SK-N-SH treated with all-trans-retinoic acid at 6 μM for 48 hours (cell line): Measurements from ENCODE around the gene COIL.

Source experiments
- ATAC-seq: fragments of 200-7000 bp; cut with Tn5 transposase; 3 replicates; pipeline ENCODE4 v1.9.1; 2020; ENCODE audit warnings: mild to moderate bottlenecking, moderate library complexity
- ARNTL ChIP-seq: fragments of 450-650 bp; formaldehyde crosslinking; IDR thresholded peaks from 2 replicates; pipeline ENCODE4 v1.5.0; 2020; ENCODE audit warnings: low read depth, mild to moderate bottlenecking, moderate library complexity, borderline replicate concordance
- BACH2 ChIP-seq: fragments of 250-450 bp; sonication (Bioruptor Pico); IDR thresholded peaks from 2 replicates; pipeline ENCODE4 v1.9.0; 2021; ENCODE audit warnings: mild to moderate bottlenecking, borderline replicate concordance
- CSDC2 ChIP-seq: fragments of 250-450 bp; sonication (Bioruptor Pico); IDR thresholded peaks from 2 replicates; pipeline ENCODE4 v1.5.0; 2020; ENCODE audit warnings: mild to moderate bottlenecking, moderate library complexity
- ESRRG ChIP-seq: fragments of 250-450 bp; sonication (Bioruptor Pico); IDR thresholded peaks from 2 replicates; pipeline ENCODE4 v1.6.1; 2021; ENCODE audit warnings: mild to moderate bottlenecking
- GLIS3 ChIP-seq: fragments of 250-450 bp; sonication (Bioruptor Pico); IDR thresholded peaks from 2 replicates; pipeline ENCODE4 v1.5.0; 2020; ENCODE audit warnings: mild to moderate bottlenecking, moderate library complexity
- ISL1 ChIP-seq: fragments of 250-450 bp; sonication (Bioruptor Pico); IDR thresholded peaks from 2 replicates; pipeline ENCODE4 v2.1.2; 2022; ENCODE audit warnings: mild to moderate bottlenecking, moderate library complexity
- OSR1 ChIP-seq: fragments of 250-450 bp; sonication (Bioruptor Pico); IDR thresholded peaks from 2 replicates; pipeline ENCODE4 v1.8.0; 2022; ENCODE audit warnings: moderate library complexity, mild to moderate bottlenecking, inconsistent platforms
- PPARA ChIP-seq: fragments of 250-450 bp; sonication (Bioruptor Pico); IDR thresholded peaks from 2 replicates; pipeline ENCODE4 v1.5.0; 2020; ENCODE audit warnings: mild to moderate bottlenecking, borderline replicate concordance
- RARB ChIP-seq: fragments of 250-450 bp; sonication (Bioruptor Pico); IDR thresholded peaks from 2 replicates; pipeline ENCODE4 v1.8.0; 2021; ENCODE audit warnings: mild to moderate bottlenecking, moderate library complexity
- SNAI2 ChIP-seq: fragments of 250-450 bp; sonication (Bioruptor Pico); IDR thresholded peaks from 2 replicates; pipeline ENCODE4 v1.5.0; 2020; ENCODE audit warnings: mild to moderate bottlenecking, moderate library complexity
- TCF4 ChIP-seq: fragments of 250-450 bp; sonication (Bioruptor Pico); IDR thresholded peaks from 2 replicates; pipeline ENCODE4 v1.8.0; 2021; ENCODE audit warnings: mild to moderate bottlenecking, moderate library complexity, borderline replicate concordance
- TOX ChIP-seq: fragments of 250-450 bp; sonication (Bioruptor Pico); IDR thresholded peaks from 2 replicates; pipeline ENCODE4 v1.8.0; 2021; ENCODE audit warnings: mild to moderate bottlenecking, moderate library complexity, borderline replicate concordance
- ZC3H10 ChIP-seq: fragments of 250-450 bp; sonication (Bioruptor Pico); IDR thresholded peaks from 2 replicates; pipeline ENCODE4 v1.5.1; 2021; ENCODE audit warnings: mild to moderate bottlenecking, moderate library complexity
- ZFP3 ChIP-seq: fragments of 250-450 bp; sonication (Bioruptor Pico); IDR thresholded peaks from 2 replicates; pipeline ENCODE4 v1.5.0; 2020; ENCODE audit warnings: mild to moderate bottlenecking, moderate library complexity
- ZFP30 ChIP-seq: fragments of 450-650 bp; formaldehyde crosslinking; IDR thresholded peaks from 2 replicates; pipeline ENCODE4 v1.5.0; 2022; ENCODE audit warnings: mild to moderate bottlenecking, moderate library complexity
- ZNF70 ChIP-seq: fragments of 450-650 bp; formaldehyde crosslinking; IDR thresholded peaks from 2 replicates; pipeline ENCODE4 v1.5.0; 2020; ENCODE audit warnings: mild to moderate bottlenecking, moderate library complexity
- ZNF8 ChIP-seq: fragments of 450-650 bp; formaldehyde crosslinking; IDR thresholded peaks from 2 replicates; pipeline ENCODE4 v1.5.0; 2020; ENCODE audit warnings: mild to moderate bottlenecking, moderate library complexity
- TF ChIP-seq, protein P1 (sequence below): fragments of 250-450 bp; sonication (Bioruptor Pico); IDR thresholded peaks from 2 replicates; pipeline ENCODE4 v1.8.0; 2021; ENCODE audit warnings: low read depth, mild to moderate bottlenecking, moderate library complexity, borderline replicate concordance
- TF ChIP-seq, protein P2 (sequence below): fragments of 250-450 bp; sonication (Bioruptor Pico); IDR thresholded peaks from 2 replicates; pipeline ENCODE4 v1.8.0; 2020; ENCODE audit warnings: mild to moderate bottlenecking, moderate library complexity, borderline replicate concordance
- TF ChIP-seq, protein P3 (sequence below): fragments of 250-450 bp; sonication (Bioruptor Pico); IDR thresholded peaks from 2 replicates; pipeline ENCODE4 v1.5.0; 2020; ENCODE audit warnings: mild to moderate bottlenecking, moderate library complexity
- TF ChIP-seq, protein P4 (sequence below): fragments of 250-450 bp; sonication (Bioruptor Pico); IDR thresholded peaks from 2 replicates; pipeline ENCODE4 v1.5.1; 2021; ENCODE audit warnings: mild to moderate bottlenecking, moderate library complexity
- TF ChIP-seq, protein P5 (sequence below): fragments of 250-450 bp; sonication (Bioruptor Pico); IDR thresholded peaks from 2 replicates; pipeline ENCODE4 v1.5.1; 2020; ENCODE audit warnings: low read depth, mild to moderate bottlenecking, moderate library complexity

Gene COIL

DNA sequence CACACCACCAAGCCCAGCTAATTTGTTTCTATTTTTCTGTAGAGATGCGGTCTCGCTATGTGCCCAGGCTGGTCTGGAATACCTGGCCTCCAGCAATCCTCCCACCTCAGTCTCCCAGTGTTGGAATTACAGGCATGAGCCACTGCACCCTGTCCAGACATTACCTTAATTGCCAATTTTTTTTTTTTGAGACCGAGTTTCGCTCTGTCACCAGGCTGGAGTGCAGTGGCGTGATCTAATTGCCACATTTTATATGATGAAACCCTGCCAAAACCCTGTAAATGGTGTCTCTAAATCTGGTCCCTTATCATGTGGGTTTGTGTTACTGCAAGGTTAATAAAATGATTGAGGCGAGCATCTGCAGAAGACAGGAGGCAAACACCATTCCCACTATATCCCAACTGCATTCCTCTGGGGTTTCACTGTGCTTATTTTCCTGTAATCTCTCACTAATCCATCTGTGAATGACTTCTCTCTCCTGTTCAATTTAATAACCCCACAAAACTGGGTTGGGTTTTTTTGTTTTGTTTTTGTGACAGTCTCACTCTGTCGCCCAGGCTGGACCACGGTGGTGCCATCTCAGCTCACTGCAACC is 27.6 kb downstream of the COIL start:
- no peak for TF ChIP-seq GLIS3 (CRISPR knock-in tag)
- TF ChIP-seq CSDC2: no peak
- TF ChIP-seq, protein P1, sequence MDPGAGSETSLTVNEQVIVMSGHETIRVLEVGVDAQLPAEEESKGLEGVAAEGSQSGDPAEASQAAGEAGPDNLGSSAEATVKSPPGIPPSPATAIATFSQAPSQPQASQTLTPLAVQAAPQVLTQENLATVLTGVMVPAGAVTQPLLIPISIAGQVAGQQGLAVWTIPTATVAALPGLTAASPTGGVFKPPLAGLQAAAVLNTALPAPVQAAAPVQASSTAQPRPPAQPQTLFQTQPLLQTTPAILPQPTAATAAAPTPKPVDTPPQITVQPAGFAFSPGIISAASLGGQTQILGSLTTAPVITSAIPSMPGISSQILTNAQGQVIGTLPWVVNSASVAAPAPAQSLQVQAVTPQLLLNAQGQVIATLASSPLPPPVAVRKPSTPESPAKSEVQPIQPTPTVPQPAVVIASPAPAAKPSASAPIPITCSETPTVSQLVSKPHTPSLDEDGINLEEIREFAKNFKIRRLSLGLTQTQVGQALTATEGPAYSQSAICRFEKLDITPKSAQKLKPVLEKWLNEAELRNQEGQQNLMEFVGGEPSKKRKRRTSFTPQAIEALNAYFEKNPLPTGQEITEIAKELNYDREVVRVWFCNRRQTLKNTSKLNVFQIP (CRISPR knock-in tag): no peak
- TF ChIP-seq SNAI2 (CRISPR knock-in tag): no peak
- TF ChIP-seq ZNF8 (CRISPR knock-in tag): no peak
- no peak for TF ChIP-seq ZC3H10 (CRISPR knock-in tag)
- TF ChIP-seq PPARA (CRISPR knock-in tag): no peak
- no peak for TF ChIP-seq RARB (CRISPR knock-in tag)
- ATAC-seq: no peak

DNA sequence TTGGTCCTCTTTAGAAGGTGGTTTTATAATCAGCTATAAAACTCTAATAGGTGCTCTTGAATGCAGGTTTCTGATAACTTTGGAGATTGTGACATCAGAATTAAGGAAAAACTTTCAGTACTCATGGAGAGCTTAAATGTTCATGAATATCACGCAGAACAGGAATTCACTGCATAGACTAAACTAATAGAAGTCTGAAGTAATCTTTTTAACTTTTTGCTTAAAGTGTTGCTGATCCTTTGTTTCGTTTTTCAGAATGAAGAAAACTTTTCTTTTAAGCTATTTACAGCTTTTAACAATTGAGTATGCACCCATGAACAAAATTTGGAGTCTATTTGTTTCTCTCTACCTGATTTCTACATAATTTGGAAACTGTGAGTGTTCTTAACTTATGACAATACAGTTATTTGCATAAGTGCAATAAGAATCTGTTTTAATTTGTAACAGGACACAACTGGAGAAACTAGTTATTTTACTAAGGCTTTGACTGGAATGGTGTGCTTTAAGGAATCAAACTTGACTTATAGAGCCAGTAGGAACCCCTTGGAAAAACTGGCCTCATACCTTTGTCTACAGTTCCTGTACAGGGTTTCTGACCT is 30.0 kb downstream of the COIL start:
- TF ChIP-seq GLIS3 (CRISPR knock-in tag) (no peak), ISL1 (CRISPR knock-in tag) (no peak), ZC3H10 (CRISPR knock-in tag) (no peak), ZFP30 (no peak), TCF4 (no peak), TOX (CRISPR knock-in tag) (no peak), SNAI2 (CRISPR knock-in tag) (no peak), ZNF8 (CRISPR knock-in tag) (no peak), ESRRG (CRISPR knock-in tag) (no peak), OSR1 (no peak), ARNTL (CRISPR knock-in tag) (no peak), ZNF70 (CRISPR knock-in tag) (no peak), ZFP3 (CRISPR knock-in tag) (no peak), PPARA (CRISPR knock-in tag) (no peak), BACH2 (CRISPR knock-in tag) (no peak)
- TF ChIP-seq, protein P2, sequence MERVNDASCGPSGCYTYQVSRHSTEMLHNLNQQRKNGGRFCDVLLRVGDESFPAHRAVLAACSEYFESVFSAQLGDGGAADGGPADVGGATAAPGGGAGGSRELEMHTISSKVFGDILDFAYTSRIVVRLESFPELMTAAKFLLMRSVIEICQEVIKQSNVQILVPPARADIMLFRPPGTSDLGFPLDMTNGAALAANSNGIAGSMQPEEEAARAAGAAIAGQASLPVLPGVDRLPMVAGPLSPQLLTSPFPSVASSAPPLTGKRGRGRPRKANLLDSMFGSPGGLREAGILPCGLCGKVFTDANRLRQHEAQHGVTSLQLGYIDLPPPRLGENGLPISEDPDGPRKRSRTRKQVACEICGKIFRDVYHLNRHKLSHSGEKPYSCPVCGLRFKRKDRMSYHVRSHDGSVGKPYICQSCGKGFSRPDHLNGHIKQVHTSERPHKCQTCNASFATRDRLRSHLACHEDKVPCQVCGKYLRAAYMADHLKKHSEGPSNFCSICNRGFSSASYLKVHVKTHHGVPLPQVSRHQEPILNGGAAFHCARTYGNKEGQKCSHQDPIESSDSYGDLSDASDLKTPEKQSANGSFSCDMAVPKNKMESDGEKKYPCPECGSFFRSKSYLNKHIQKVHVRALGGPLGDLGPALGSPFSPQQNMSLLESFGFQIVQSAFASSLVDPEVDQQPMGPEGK: no peak
- TF ChIP-seq, protein P3, sequence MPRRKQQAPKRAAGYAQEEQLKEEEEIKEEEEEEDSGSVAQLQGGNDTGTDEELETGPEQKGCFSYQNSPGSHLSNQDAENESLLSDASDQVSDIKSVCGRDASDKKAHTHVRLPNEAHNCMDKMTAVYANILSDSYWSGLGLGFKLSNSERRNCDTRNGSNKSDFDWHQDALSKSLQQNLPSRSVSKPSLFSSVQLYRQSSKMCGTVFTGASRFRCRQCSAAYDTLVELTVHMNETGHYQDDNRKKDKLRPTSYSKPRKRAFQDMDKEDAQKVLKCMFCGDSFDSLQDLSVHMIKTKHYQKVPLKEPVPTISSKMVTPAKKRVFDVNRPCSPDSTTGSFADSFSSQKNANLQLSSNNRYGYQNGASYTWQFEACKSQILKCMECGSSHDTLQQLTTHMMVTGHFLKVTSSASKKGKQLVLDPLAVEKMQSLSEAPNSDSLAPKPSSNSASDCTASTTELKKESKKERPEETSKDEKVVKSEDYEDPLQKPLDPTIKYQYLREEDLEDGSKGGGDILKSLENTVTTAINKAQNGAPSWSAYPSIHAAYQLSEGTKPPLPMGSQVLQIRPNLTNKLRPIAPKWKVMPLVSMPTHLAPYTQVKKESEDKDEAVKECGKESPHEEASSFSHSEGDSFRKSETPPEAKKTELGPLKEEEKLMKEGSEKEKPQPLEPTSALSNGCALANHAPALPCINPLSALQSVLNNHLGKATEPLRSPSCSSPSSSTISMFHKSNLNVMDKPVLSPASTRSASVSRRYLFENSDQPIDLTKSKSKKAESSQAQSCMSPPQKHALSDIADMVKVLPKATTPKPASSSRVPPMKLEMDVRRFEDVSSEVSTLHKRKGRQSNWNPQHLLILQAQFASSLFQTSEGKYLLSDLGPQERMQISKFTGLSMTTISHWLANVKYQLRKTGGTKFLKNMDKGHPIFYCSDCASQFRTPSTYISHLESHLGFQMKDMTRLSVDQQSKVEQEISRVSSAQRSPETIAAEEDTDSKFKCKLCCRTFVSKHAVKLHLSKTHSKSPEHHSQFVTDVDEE (CRISPR knock-in tag): no peak
- TF ChIP-seq, all 23 proteins: peak for 0
- no peak for ATAC-seq

DNA sequence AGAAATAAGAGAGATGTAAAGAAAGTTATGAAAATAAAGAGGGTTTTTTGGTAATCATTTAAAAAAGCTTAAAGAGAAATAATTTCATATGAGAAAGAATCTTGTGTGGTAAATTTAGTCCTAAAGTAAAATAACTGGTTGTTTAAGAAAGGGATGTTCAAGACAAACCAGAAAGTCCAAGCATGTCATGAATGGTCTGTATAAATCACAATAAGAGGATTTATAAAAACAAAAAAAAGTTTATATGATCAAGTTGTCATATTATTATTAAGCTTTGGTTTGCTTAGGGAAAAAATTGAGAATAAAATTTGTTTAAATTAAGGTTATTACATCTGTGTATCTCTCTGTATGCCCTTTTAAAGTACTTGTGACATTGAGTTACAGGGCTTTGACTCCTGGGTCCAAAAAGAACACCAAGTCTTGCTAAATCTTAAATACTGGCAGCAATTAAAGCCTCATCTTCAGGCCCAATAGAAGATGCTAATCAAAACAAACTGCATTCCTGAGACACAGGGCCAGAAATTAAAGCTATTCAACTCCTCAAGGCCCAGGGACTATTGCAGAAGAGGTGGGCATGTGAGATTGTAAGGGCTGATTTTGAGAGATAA is 31.4 kb downstream of the COIL start:
- no peak for ATAC-seq
- TF ChIP-seq, protein P4, sequence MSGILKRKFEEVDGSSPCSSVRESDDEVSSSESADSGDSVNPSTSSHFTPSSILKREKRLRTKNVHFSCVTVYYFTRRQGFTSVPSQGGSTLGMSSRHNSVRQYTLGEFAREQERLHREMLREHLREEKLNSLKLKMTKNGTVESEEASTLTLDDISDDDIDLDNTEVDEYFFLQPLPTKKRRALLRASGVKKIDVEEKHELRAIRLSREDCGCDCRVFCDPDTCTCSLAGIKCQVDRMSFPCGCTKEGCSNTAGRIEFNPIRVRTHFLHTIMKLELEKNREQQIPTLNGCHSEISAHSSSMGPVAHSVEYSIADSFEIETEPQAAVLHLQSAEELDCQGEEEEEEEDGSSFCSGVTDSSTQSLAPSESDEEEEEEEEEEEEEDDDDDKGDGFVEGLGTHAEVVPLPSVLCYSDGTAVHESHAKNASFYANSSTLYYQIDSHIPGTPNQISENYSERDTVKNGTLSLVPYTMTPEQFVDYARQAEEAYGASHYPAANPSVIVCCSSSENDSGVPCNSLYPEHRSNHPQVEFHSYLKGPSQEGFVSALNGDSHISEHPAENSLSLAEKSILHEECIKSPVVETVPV (CRISPR knock-in tag): no peak
- TF ChIP-seq, protein P1 (CRISPR knock-in tag): no peak
- TF ChIP-seq, protein P5, sequence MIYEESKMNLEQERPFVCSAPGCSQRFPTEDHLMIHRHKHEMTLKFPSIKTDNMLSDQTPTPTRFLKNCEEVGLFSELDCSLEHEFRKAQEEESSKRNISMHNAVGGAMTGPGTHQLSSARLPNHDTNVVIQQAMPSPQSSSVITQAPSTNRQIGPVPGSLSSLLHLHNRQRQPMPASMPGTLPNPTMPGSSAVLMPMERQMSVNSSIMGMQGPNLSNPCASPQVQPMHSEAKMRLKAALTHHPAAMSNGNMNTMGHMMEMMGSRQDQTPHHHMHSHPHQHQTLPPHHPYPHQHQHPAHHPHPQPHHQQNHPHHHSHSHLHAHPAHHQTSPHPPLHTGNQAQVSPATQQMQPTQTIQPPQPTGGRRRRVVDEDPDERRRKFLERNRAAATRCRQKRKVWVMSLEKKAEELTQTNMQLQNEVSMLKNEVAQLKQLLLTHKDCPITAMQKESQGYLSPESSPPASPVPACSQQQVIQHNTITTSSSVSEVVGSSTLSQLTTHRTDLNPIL (CRISPR knock-in tag): no peak
- TF ChIP-seq ZC3H10 (CRISPR knock-in tag) (no peak), PPARA (CRISPR knock-in tag) (no peak), OSR1 (no peak), ZNF70 (CRISPR knock-in tag) (no peak), ZFP3 (CRISPR knock-in tag) (no peak), GLIS3 (CRISPR knock-in tag) (no peak), RARB (CRISPR knock-in tag) (no peak), ZFP30 (no peak), TOX (CRISPR knock-in tag) (no peak), ARNTL (CRISPR knock-in tag) (no peak)
- TF ChIP-seq, protein P3 (CRISPR knock-in tag): no peak
